HUES48 (cell line): ENCODE results near the gene ITPR1.

Experiments used
- H3K27ac ChIP-seq: one replicate; pipeline ENCODE4 v1.7.0; 2013; ENCODE audit warnings: low read depth, low read length, inconsistent platforms
- H3K27me3 ChIP-seq: 2 replicates; pipeline ENCODE4 v1.6.1; 2013; ENCODE audit warnings: mild to moderate bottlenecking, low read length; ENCODE audit not compliant: control insufficient read depth, insufficient read depth
- H3K36me3 ChIP-seq: 2 replicates; pipeline ENCODE4 v1.6.1; 2013; ENCODE audit warnings: low read length; ENCODE audit not compliant: control insufficient read depth, insufficient read depth
- H3K4me1 ChIP-seq: 2 replicates; pipeline ENCODE4 v1.6.1; 2013; ENCODE audit warnings: mild to moderate bottlenecking, low read length; ENCODE audit not compliant: control insufficient read depth, insufficient read depth
- H3K4me3 ChIP-seq: 2 replicates; pipeline ENCODE4 v1.5.1; 2013; ENCODE audit warnings: mild to moderate bottlenecking, low read depth, low read length
- H3K9ac ChIP-seq: 2 replicates; pipeline ENCODE4 v1.6.1; 2013; ENCODE audit warnings: mild to moderate bottlenecking, low read depth, low read length, moderate library complexity
- H3K9me3 ChIP-seq: 2 replicates; pipeline ENCODE4 v1.6.1; 2013; ENCODE audit warnings: low read length; ENCODE audit not compliant: control insufficient read depth, insufficient read depth

The ITPR1 gene

DNA sequence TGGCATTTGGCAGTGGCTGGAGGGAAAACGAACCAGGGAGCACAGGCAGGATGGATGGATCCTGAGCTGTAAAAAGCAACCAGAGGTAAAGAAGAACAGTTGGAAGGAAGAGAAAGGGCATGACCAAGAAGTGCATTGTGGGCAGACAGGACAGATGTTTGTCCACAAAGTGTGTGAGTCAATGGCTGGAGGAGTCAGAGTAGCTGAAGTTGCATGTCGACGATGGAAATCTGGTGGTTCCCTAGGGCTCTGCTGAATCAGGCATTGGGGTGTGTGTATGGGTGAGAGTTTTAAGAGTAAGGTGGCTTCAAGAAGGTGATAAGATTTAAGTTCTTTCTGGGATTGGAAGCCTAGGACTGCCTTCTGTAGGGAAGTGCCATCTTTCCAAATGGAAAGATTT, 272.1 kb downstream of the ITPR1 start:
- no peak overlapping the region for H3K9ac ChIP-seq

GRCh38 chr3:4766263-4766662, 273.1 kb downstream of the ITPR1 start:
- Histone ChIP-seq H3K9me3 (0 out of 2 replicates have a peak, but pooled peaks cover 3% of the 10 kb centered on the region), H3K4me1 (no peaks in the 10 kb centered on the region), H3K27ac (no peak overlapping the region), H3K36me3 (no peaks in the 10 kb centered on the region), H3K27me3 (no peaks in the 10 kb centered on the region), H3K9ac (no peak overlapping the region), H3K4me3 (no peak overlapping the region)

More for the DNA sequence above, 272.1 kb downstream of the ITPR1 start:
- no peak overlapping the region for H3K27ac ChIP-seq
- H3K9me3 ChIP-seq, result 0 out of 2 replicates have a peak, but pooled peaks cover 3% of the 10 kb centered on the region
- H3K27me3 ChIP-seq, result no peaks in the 10 kb centered on the region
- H3K4me3 ChIP-seq, result no peak overlapping the region
- H3K4me1 ChIP-seq, result no peaks in the 10 kb centered on the region
- H3K36me3 ChIP-seq, result no peaks in the 10 kb centered on the region

- Histone ChIP-seq H3K36me3 (no peaks in the 10 kb centered on the region), H3K4me1 (no peaks in the 10 kb centered on the region), H3K27ac (no peak overlapping the region), H3K27me3 (no peaks in the 10 kb centered on the region), H3K9ac (no peak overlapping the region), H3K4me3 (no peak overlapping the region), H3K9me3 (0 out of 2 replicates have a peak, but pooled peaks cover 3% of the 10 kb centered on the region)
Measured at GRCh38 chr3:4766716-4767499, 273.8 kb downstream of the ITPR1 start.

DNA sequence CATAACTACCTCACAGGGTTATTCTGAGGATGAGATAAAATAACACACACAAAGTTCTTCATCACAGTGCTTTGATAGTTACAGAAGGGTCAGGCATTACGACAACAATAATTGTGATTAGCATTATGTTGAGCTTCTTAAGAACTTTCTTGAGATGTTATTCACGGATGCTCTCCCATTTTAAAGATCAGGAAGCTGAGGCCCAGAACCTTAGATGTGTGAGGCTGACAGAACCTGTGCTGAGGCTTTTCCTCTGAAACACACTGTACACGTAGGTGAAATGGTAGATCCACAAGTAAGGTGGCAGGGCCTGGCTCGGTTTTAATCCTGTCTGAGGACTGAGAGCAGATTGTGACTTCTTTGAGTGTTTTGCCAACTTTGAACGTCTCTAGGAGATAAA, 274.9 kb downstream of the ITPR1 start:
- Histone ChIP-seq H3K9me3 (0 out of 2 replicates have a peak, but pooled peaks cover 3% of the 10 kb centered on the region), H3K36me3 (no peaks in the 10 kb centered on the region), H3K27ac (no peak overlapping the region), H3K27me3 (no peaks in the 10 kb centered on the region), H3K4me3 (no peak overlapping the region), H3K4me1 (no peaks in the 10 kb centered on the region), H3K9ac (no peak overlapping the region)

DNA sequence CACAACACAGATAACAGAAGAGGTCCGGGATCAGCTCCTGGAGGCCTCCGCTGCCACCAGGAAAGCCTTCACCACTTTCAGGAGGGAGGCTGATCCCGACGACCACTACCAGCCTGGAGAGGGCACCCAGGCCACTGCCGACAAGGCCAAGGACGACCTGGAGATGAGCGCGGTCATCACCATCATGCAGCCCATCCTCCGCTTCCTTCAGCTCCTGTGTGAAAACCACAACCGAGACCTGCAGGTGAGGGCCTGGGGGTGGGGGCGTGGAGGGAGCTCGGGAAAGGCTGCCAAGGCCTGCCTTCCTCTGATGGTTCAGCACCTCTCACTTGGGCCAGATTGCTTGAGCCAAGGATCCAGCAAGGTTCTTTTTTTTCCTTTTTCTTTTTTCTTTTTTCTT, 275.4 kb downstream of the ITPR1 start:
- no peak overlapping the region for H3K9ac ChIP-seq
- no peak overlapping the region for H3K4me3 ChIP-seq
- 0 out of 2 replicates have a peak, but pooled peaks cover 3% of the 10 kb centered on the region for H3K9me3 ChIP-seq
- no peaks in the 10 kb centered on the region for H3K27me3 ChIP-seq
- no peaks in the 10 kb centered on the region for H3K36me3 ChIP-seq
- no peaks in the 10 kb centered on the region for H3K4me1 ChIP-seq
- H3K27ac ChIP-seq, result no peak overlapping the region

GRCh38 chr3:4770561-4770960, 277.4 kb downstream of the ITPR1 start:
- no peaks in the 10 kb centered on the region for H3K27me3 ChIP-seq
- H3K27ac ChIP-seq, result no peak overlapping the region
- H3K4me1 ChIP-seq, result no peaks in the 10 kb centered on the region
- no peak overlapping the region for H3K9ac ChIP-seq
- H3K9me3 ChIP-seq, result 0 out of 2 replicates have a peak, but pooled peaks cover 3% of the 10 kb centered on the region
- H3K36me3 ChIP-seq, result no peaks in the 10 kb centered on the region
- H3K4me3 ChIP-seq, result no peak overlapping the region

- Histone ChIP-seq H3K9me3 (0 out of 2 replicates have a peak, but pooled peaks cover 3% of the 10 kb centered on the region), H3K4me3 (no peak overlapping the region), H3K4me1 (no peaks in the 10 kb centered on the region), H3K36me3 (no peaks in the 10 kb centered on the region), H3K27ac (no peak overlapping the region), H3K9ac (no peak overlapping the region), H3K27me3 (no peaks in the 10 kb centered on the region)
Measured at GRCh38 chr3:4771243-4771642, 278.1 kb downstream of the ITPR1 start.

- Histone ChIP-seq H3K4me1 (no peaks in the 10 kb centered on the region), H3K27ac (no peak overlapping the region), H3K36me3 (no peaks in the 10 kb centered on the region), H3K4me3 (no peak overlapping the region), H3K9me3 (no peaks in the 10 kb centered on the region), H3K9ac (no peak overlapping the region), H3K27me3 (no peaks in the 10 kb centered on the region)
Measured at GRCh38 chr3:4772171-4772804, 279.1 kb downstream of the ITPR1 start.

DNA sequence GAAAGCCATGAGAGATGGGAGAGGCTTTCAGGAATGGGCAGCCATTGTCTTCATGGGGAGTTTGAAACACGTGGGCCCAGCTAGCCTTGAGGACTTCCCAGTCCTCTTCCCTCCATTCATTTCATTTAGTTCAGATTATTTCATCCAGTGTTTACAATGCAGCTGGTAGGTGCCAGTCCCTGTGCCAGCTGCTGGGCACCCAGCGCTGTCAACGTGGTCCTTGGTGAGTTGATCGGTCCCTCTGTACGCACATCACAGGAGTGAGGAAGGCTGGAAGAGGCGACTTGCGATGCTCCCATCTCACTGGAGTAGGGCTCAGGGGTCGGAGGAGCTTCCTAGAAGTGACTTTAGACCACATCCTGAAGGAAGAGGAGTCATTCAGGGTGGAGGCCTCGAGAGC, 279.7 kb downstream of the ITPR1 start:
- H3K4me3 ChIP-seq, result no peak overlapping the region
- H3K4me1 ChIP-seq, result no peaks in the 10 kb centered on the region
- no peaks in the 10 kb centered on the region for H3K36me3 ChIP-seq
- H3K27ac ChIP-seq, result no peak overlapping the region
- no peaks in the 10 kb centered on the region for H3K9me3 ChIP-seq
- H3K9ac ChIP-seq, result no peak overlapping the region
- H3K27me3 ChIP-seq, result no peaks in the 10 kb centered on the region

- no peak overlapping the region for H3K4me3 ChIP-seq
- H3K27ac ChIP-seq, result no peak overlapping the region
- no peaks in the 10 kb centered on the region for H3K36me3 ChIP-seq
Measured at GRCh38 chr3:4773583-4773982, 280.4 kb downstream of the ITPR1 start.

GRCh38 chr3:4774531-4774930, 281.4 kb downstream of the ITPR1 start:
- Histone ChIP-seq H3K27me3 (no peaks in the 10 kb centered on the region), H3K36me3 (no peaks in the 10 kb centered on the region)

More at GRCh38 chr3:4773583-4773982, 280.4 kb downstream of the ITPR1 start:
- Histone ChIP-seq H3K9ac (no peak overlapping the region), H3K9me3 (no peaks in the 10 kb centered on the region), H3K4me1 (no peaks in the 10 kb centered on the region), H3K27me3 (no peaks in the 10 kb centered on the region)

More at GRCh38 chr3:4774531-4774930, 281.4 kb downstream of the ITPR1 start:
- H3K9ac ChIP-seq, result no peak overlapping the region
- H3K4me3 ChIP-seq, result no peak overlapping the region
- H3K4me1 ChIP-seq, result no peaks in the 10 kb centered on the region
- no peaks in the 10 kb centered on the region for H3K9me3 ChIP-seq
- no peak overlapping the region for H3K27ac ChIP-seq
